Gastroesophageal sphincter (tissue), 4 donors: Measurements from ENCODE around the gene RPS6KA6. TPM values are rescaled to one million over a fixed set of nuclear protein-coding genes. Genes with fewer than 3 reads are reported as not detected.

ENCODE experiments used
- ATAC-seq: fragments of 150-250 bp; one replicate; pipeline ENCODE4 v1.9.1; 2016; ENCODE audit warnings: mild to moderate bottlenecking, moderate library complexity
- H3K27ac ChIP-seq, 4 donors: fragments of 200-600 bp; sonication (generic) in 3 of 4; 1 replicate in 3 of 4; 2 replicates in 1 of 4; pipeline ENCODE4 v1.5.1; 2016 to 2019
- H3K27me3 ChIP-seq: fragments of 200-600 bp; sonication (generic); one replicate; pipeline ENCODE4 v1.5.1; 2019
- H3K36me3 ChIP-seq, 2 donors: fragments of 200-600 bp; sonication (generic); one replicate each; pipeline ENCODE4 v1.5.1; 2019; ENCODE audit warnings: control low read depth in 1 of 2
- H3K4me1 ChIP-seq, 3 donors: fragments of 200-600 bp; sonication (generic); 1 replicate in 2 of 3; 2 replicates in 1 of 3; pipeline ENCODE4 v1.5.1; 2016 to 2019; ENCODE audit warnings: control low read depth in 2 of 3
- H3K4me3 ChIP-seq, 2 donors: fragments of 200-600 bp; sonication (generic); one replicate each; pipeline ENCODE4 v1.5.1; 2019; ENCODE audit warnings: mild to moderate bottlenecking in 1 of 2, moderate library complexity in 1 of 2
- H3K9me3 ChIP-seq, 3 donors: fragments of 200-600 bp; sonication (generic); one replicate each; pipeline ENCODE4 v1.5.1; 2017 to 2019; ENCODE audit warnings: control low read depth in 2 of 3
- CTCF ChIP-seq, 4 experiments: fragments of 200-600 bp in 2 of 4; fragments of 450-650 bp in 2 of 4; sonication (generic) in 1 of 4; IDR thresholded peaks; one replicate each; pipeline ENCODE4 v1.5.1; 2017 to 2019; ENCODE audit warnings: antibody characterized with exemption in 4 of 4, mild to moderate bottlenecking in 2 of 4, moderate library complexity in 2 of 4
- EP300 ChIP-seq: sonication (generic); formaldehyde crosslinking; IDR thresholded peaks from one replicate; pipeline ENCODE4 v1.6.1; 2017; ENCODE audit warnings: antibody characterized with exemption, mild to moderate bottlenecking
- POLR2A ChIP-seq, 2 donors: fragments of 450-650 bp; IDR thresholded peaks; one replicate each; pipeline ENCODE4 v1.6.1; 2017; ENCODE audit warnings: antibody characterized with exemption in 2 of 2, mild to moderate bottlenecking in 2 of 2, moderate library complexity in 1 of 2
- POLR2AphosphoS5 ChIP-seq: sonication (generic); formaldehyde crosslinking; IDR thresholded peaks from one replicate; pipeline ENCODE4 v1.6.1; 2017; ENCODE audit warnings: antibody characterized with exemption
- WGBS, 2 donors: methylation state at CpG; one replicate each; pipeline ENCODE4 v1.1.5; 2018; ENCODE audit warnings: low coverage in 1 of 2; 5-methylcytosine and 5-hydroxymethylcytosine counted together
- total RNA-seq, 4 donors: library from RNA; depleted of rRNA; stranded (reverse); fragments of >200 nt; gene quantifications; one replicate each; pipeline ENCODE4 v1.1.0, GENCODE V29; 2016

RPS6KA6 gene
- total RNA-seq, 4 donors from 2014 or later: 2.8 to 5.5 (median 4.9) TPM

DNA sequence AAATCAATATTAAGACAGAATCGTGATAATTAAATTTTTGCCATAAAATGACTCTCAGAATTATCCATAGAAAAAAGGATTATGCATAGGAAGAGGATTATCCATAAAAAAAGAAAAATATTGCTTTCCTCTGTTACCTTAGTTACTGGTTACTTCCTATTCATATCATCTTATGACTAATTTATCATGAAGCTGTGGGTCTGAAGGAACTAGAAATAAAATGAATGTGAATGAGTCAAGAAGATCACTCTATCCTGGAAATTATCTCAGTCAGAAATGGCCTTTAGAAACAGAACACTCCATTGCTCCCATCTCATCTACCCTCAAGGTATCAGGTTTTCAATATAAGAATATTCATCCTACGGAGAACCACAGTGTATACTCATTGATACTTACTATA lies 19.4 kb downstream of the RPS6KA6 start:
- no peak for TF ChIP-seq EP300
- no peak for TF ChIP-seq POLR2AphosphoS5
- TF ChIP-seq POLR2A (IDR thresholded peaks at IDR 0.05): no peak
- TF ChIP-seq CTCF (IDR thresholded peaks at IDR 0.05): no peak
- 100% methylated on average over 1 to 2 of the region's 2 CpGs for WGBS, 2 donors
- no peaks in the 10 kb centered on the region for H3K4me1 ChIP-seq
- H3K27ac ChIP-seq: no peak overlapping the region
- H3K27me3 ChIP-seq: no peaks in the 10 kb centered on the region
- no peaks in the 10 kb centered on the region for H3K36me3 ChIP-seq
- ATAC-seq: no peak
- H3K9me3 ChIP-seq: no peaks in the 10 kb centered on the region
- H3K4me3 ChIP-seq: no peak overlapping the region

DNA sequence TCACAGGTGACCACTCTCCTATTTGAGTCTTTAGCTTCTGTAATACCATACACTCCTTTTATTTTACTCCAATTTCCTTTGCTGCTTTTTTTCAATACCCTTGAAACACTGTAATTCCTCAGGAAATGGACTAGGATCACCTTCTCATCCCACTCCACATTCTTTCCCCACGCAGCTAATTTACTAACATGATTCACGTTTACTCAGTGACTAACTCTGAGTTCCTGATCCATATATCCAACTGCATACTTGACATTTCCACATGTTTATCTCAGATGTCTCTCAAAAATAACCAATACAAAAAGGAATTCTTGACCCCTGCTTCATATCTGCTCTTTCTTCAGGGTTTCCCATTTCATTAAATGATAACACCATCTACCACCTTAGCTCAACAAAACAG lies 19.9 kb downstream of the RPS6KA6 start:
- Histone ChIP-seq H3K4me1 (no peaks in the 10 kb centered on the region), H3K9me3 (no peaks in the 10 kb centered on the region), H3K36me3 (no peaks in the 10 kb centered on the region), H3K27me3 (no peaks in the 10 kb centered on the region), H3K27ac (no peak overlapping the region), H3K4me3 (no peak overlapping the region)
- ATAC-seq: no peak
- 70 to 73% methylated on average over 2 of the region's 2 CpGs for WGBS, 2 donors
- TF ChIP-seq POLR2AphosphoS5 (no peak), CTCF (IDR thresholded peaks at IDR 0.05) (no peak), EP300 (no peak), POLR2A (IDR thresholded peaks at IDR 0.05) (no peak)

DNA sequence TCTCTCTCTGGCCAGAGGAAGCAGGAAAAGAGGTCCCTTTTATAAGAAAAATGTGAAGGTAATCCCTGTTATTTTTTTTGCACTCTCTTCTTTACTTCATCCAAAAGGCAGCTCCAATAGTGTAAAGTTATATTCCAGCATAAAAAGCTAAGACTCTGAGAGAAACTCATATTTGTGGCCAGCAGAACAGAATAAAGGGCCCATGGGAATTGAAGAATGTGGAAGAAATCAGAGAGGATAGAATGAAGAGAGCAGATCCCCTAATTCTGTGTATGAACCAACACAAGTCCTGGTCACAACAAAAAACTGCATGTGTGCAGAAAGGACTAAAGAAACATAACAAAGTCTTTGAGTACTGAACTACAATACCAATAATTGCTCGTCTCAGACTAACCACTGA lies 22.3 kb downstream of the RPS6KA6 start:
- no peaks in the 10 kb centered on the region for H3K4me1 ChIP-seq
- no peak for ATAC-seq
- TF ChIP-seq POLR2AphosphoS5 (no peak), EP300 (no peak), POLR2A (IDR thresholded peaks at IDR 0.05) (no peak), CTCF (IDR thresholded peaks at IDR 0.05) (no peak)
- H3K36me3 ChIP-seq: no peaks in the 10 kb centered on the region
- H3K27me3 ChIP-seq: no peaks in the 10 kb centered on the region
- no peak overlapping the region for H3K4me3 ChIP-seq
- 63% methylated on average over 1 of the region's 1 CpG; no CpG with 5 or more reads in 1 of the 2 donors for WGBS, 2 donors
- no peak overlapping the region for H3K27ac ChIP-seq
- no peaks in the 10 kb centered on the region for H3K9me3 ChIP-seq

DNA sequence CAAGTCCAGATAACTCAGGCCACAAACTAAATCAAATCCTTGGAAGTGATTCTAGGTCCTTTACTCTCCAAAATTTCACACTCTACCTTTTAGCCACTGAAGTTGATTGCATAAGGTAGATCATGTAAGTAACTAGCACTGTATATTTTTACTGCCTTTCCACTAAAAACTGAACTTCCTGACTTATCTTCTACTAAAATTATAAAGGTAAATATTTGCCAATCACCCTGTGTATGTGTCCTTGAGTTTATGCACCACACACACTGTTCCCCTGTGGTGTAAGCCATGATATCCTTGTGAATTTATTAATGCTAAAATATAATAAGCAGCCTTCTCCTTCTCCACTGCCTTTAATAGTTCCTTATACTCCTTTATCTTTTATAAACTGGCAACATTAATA lies 25.6 kb downstream of the RPS6KA6 start:
- no peaks in the 10 kb centered on the region for H3K36me3 ChIP-seq
- H3K4me3 ChIP-seq: no peak overlapping the region
- no peak for ATAC-seq
- H3K4me1 ChIP-seq: no peaks in the 10 kb centered on the region
- no peaks in the 10 kb centered on the region for H3K27me3 ChIP-seq
- TF ChIP-seq EP300: no peak
- no peak for TF ChIP-seq POLR2AphosphoS5
- no peak for TF ChIP-seq POLR2A (IDR thresholded peaks at IDR 0.05)
- no peak overlapping the region for H3K27ac ChIP-seq
- H3K9me3 ChIP-seq: no peaks in the 10 kb centered on the region

GRCh38 chrX:84161641-84162040 lies 26.4 kb downstream of the RPS6KA6 start:
- Histone ChIP-seq H3K36me3 (no peaks in the 10 kb centered on the region), H3K4me3 (no peak overlapping the region), H3K4me1 (no peaks in the 10 kb centered on the region), H3K27me3 (no peaks in the 10 kb centered on the region), H3K27ac (no peak overlapping the region), H3K9me3 (no peaks in the 10 kb centered on the region)
- ATAC-seq: no peak
- TF ChIP-seq POLR2AphosphoS5: no peak
- no peak for TF ChIP-seq EP300
- no peak for TF ChIP-seq CTCF (IDR thresholded peaks at IDR 0.05)
- no peak for TF ChIP-seq POLR2A (IDR thresholded peaks at IDR 0.05)

DNA sequence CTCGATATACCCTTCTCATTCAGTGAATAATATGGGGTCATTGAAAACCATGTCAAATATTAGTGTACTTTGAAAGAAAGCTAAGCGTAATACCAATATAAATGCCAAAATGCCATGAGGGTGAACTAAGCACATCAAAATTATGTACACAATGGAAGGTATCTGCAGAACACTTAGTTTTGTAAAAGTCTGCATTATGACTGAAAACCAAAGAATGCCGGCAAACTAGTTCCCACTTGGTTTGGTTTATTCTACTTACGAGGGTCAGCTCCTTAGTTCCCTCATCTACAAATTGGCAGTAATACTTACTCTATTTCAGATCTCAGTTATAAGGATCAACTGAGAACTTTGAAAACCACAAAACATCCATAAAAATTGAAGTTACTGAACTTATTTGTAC lies 27.3 kb downstream of the RPS6KA6 start:
- Histone ChIP-seq H3K4me3 (no peak overlapping the region), H3K36me3 (no peaks in the 10 kb centered on the region), H3K4me1 (no peaks in the 10 kb centered on the region), H3K27ac (no peak overlapping the region), H3K9me3 (no peaks in the 10 kb centered on the region), H3K27me3 (no peaks in the 10 kb centered on the region)
- no peak for ATAC-seq
- TF ChIP-seq EP300 (no peak), POLR2A (IDR thresholded peaks at IDR 0.05) (no peak), POLR2AphosphoS5 (no peak), CTCF (IDR thresholded peaks at IDR 0.05) (no peak)
- 70 to 100% methylated on average over 3 of the region's 4 CpGs for WGBS, 2 donors
